ENCODE measurements around the gene TTLL11. TPM values are rescaled to one million over a fixed set of nuclear protein-coding genes. Genes with fewer than 3 reads are reported as not detected.

TTLL11 gene
- total RNA-seq, 1 donor from 2014 or later, result 0.75 TPM

- Histone ChIP-seq H3K4me3 (no peak overlapping the region), H3K27me3 (peaks cover 37% of the 10 kb centered on the region), H4K20me1 (ENCODE audit: low read depth) (peaks cover 3% of the 10 kb centered on the region), H3K36me3 (no peaks in the 10 kb centered on the region), H3K4me1 (no peaks in the 10 kb centered on the region), H3K79me2 (ENCODE audit: low read depth) (no peaks in the 10 kb centered on the region), H3K9me3 (ENCODE audit: low read depth) (no peaks in the 10 kb centered on the region), H3K4me2 (no peak overlapping the region), H3K27ac (no peak overlapping the region), H3K9ac (no peak overlapping the region), H3F3A (ENCODE audit: low read depth) (no peaks in the 10 kb centered on the region), H2AFZ (replicated peaks) (no peak overlapping the region)
- H3K36me3 Mint-ChIP-seq, result no peaks in the 10 kb centered on the region
- H3K4me3 Mint-ChIP-seq, result no peak overlapping the region
- DNase-seq (ENCODE audit: low spot score), result no peak
- peaks cover 14% of the 10 kb centered on the region for H3K4me1 Mint-ChIP-seq
- no peak overlapping the region for H3K27ac Mint-ChIP-seq
- TF ChIP-seq EZH2 (IDR thresholded peaks at IDR 0.05), result no peak
- TF ChIP-seq CTCF (IDR thresholded peaks at IDR 0.05), result no peak
- no peak for TF ChIP-seq EZH2phosphoT487 (IDR thresholded peaks at IDR 0.05)
- H3K27me3 Mint-ChIP-seq (ENCODE audit: insufficient read depth, low read depth), result peaks cover 5% of the 10 kb centered on the region
- H3K9me3 Mint-ChIP-seq, result no peaks in the 10 kb centered on the region
Observed at GRCh38 chr9:122086873-122087272, 6.2 kb downstream of the TTLL11 start.

- no peaks in the 10 kb centered on the region for H4K20me1 ChIP-seq (ENCODE audit: low read depth)
- peaks cover 7% of the 10 kb centered on the region for H3K4me1 Mint-ChIP-seq
- H2AFZ ChIP-seq (replicated peaks), result no peak overlapping the region
- peaks cover 21% of the 10 kb centered on the region for H3K27me3 ChIP-seq
- no peaks in the 10 kb centered on the region for H3K36me3 ChIP-seq
- H3K27me3 Mint-ChIP-seq (ENCODE audit: insufficient read depth, low read depth), result peaks cover 3% of the 10 kb centered on the region
- H3F3A ChIP-seq (ENCODE audit: low read depth), result no peaks in the 10 kb centered on the region
- no peak overlapping the region for H3K4me3 Mint-ChIP-seq
- no peak overlapping the region for H3K9ac ChIP-seq
- no peak for DNase-seq (ENCODE audit: low spot score)
- no peaks in the 10 kb centered on the region for H3K9me3 ChIP-seq (ENCODE audit: low read depth)
- H3K27ac ChIP-seq, result no peak overlapping the region
- no peak overlapping the region for H3K4me2 ChIP-seq
- H3K36me3 Mint-ChIP-seq, result no peaks in the 10 kb centered on the region
- H3K79me2 ChIP-seq (ENCODE audit: low read depth), result no peaks in the 10 kb centered on the region
- H3K4me1 ChIP-seq, result no peaks in the 10 kb centered on the region
- H3K9me3 Mint-ChIP-seq, result no peaks in the 10 kb centered on the region
- no peak overlapping the region for H3K27ac Mint-ChIP-seq
- no peak overlapping the region for H3K4me3 ChIP-seq
- TF ChIP-seq EZH2phosphoT487 (IDR thresholded peaks at IDR 0.05) (no peak), EZH2 (IDR thresholded peaks at IDR 0.05) (no peak), CTCF (IDR thresholded peaks at IDR 0.05) (no peak)
Observed at GRCh38 chr9:122085260-122085659, 7.8 kb downstream of the TTLL11 start.

- Histone ChIP-seq H3K27me3 (peaks cover 19% of the 10 kb centered on the region), H3K36me3 (no peaks in the 10 kb centered on the region), H3K4me3 (no peak overlapping the region), H3K79me2 (ENCODE audit: low read depth) (no peaks in the 10 kb centered on the region), H3K4me2 (no peak overlapping the region), H3K9me3 (ENCODE audit: low read depth) (no peaks in the 10 kb centered on the region), H3K4me1 (no peaks in the 10 kb centered on the region), H4K20me1 (ENCODE audit: low read depth) (no peaks in the 10 kb centered on the region), H2AFZ (replicated peaks) (no peak overlapping the region), H3K9ac (no peak overlapping the region), H3K27ac (no peak overlapping the region), H3F3A (ENCODE audit: low read depth) (no peaks in the 10 kb centered on the region)
- Mint-ChIP-seq H3K27me3 (ENCODE audit: insufficient read depth, low read depth) (peaks cover 2% of the 10 kb centered on the region), H3K27ac (no peak overlapping the region), H3K4me1 (peaks cover 7% of the 10 kb centered on the region), H3K4me3 (no peak overlapping the region), H3K9me3 (no peaks in the 10 kb centered on the region), H3K36me3 (no peaks in the 10 kb centered on the region)
- TF ChIP-seq EZH2phosphoT487 (IDR thresholded peaks at IDR 0.05), result no peak
- no peak for TF ChIP-seq EZH2 (IDR thresholded peaks at IDR 0.05)
- TF ChIP-seq CTCF (IDR thresholded peaks at IDR 0.05), result no peak
- no peak for DNase-seq (ENCODE audit: low spot score)
Observed at GRCh38 chr9:122084026-122084675, 9.0 kb downstream of the TTLL11 start.

Measured in neural progenitor cell (in vitro differentiated cells).